Measurements from ENCODE around the gene SLC12A6. TPM values are rescaled to one million over a fixed set of nuclear protein-coding genes. Genes with fewer than 3 reads are reported as not detected.

Gene SLC12A6
- total RNA-seq, 4 donors from 2014 or later, result 23.1 to 25.7 (median 23.6) TPM

GRCh38 chr15:34252545-34252944 is 85.0 kb downstream of the SLC12A6 start:
- DNase-seq (ENCODE audit: low spot score in 2 of 2), result no peak
- TF ChIP-seq, protein P1, sequence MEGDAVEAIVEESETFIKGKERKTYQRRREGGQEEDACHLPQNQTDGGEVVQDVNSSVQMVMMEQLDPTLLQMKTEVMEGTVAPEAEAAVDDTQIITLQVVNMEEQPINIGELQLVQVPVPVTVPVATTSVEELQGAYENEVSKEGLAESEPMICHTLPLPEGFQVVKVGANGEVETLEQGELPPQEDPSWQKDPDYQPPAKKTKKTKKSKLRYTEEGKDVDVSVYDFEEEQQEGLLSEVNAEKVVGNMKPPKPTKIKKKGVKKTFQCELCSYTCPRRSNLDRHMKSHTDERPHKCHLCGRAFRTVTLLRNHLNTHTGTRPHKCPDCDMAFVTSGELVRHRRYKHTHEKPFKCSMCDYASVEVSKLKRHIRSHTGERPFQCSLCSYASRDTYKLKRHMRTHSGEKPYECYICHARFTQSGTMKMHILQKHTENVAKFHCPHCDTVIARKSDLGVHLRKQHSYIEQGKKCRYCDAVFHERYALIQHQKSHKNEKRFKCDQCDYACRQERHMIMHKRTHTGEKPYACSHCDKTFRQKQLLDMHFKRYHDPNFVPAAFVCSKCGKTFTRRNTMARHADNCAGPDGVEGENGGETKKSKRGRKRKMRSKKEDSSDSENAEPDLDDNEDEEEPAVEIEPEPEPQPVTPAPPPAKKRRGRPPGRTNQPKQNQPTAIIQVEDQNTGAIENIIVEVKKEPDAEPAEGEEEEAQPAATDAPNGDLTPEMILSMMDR (IDR thresholded peaks at IDR 0.05), result no peak
- no peak for TF ChIP-seq POLR2A (IDR thresholded peaks at IDR 0.05)
- no peak overlapping the region for H3K4me3 ChIP-seq (ENCODE audit: low read depth, poor library complexity, severe bottlenecking)
- intact Hi-C loops (cut with DNase I; ENCODE audit: low total_unique reads), result no loop called here

- 98 to 100% methylated on average over 1 of the region's 1 CpG for WGBS, 2 donors
- intact Hi-C loops (cut with DNase I; ENCODE audit: low total_unique reads), result no loop called here
- H3K4me3 ChIP-seq (ENCODE audit: low read depth, poor library complexity, severe bottlenecking), result no peak overlapping the region
Observed at GRCh38 chr15:34248190-34248589, 89.4 kb downstream of the SLC12A6 start.

DNA sequence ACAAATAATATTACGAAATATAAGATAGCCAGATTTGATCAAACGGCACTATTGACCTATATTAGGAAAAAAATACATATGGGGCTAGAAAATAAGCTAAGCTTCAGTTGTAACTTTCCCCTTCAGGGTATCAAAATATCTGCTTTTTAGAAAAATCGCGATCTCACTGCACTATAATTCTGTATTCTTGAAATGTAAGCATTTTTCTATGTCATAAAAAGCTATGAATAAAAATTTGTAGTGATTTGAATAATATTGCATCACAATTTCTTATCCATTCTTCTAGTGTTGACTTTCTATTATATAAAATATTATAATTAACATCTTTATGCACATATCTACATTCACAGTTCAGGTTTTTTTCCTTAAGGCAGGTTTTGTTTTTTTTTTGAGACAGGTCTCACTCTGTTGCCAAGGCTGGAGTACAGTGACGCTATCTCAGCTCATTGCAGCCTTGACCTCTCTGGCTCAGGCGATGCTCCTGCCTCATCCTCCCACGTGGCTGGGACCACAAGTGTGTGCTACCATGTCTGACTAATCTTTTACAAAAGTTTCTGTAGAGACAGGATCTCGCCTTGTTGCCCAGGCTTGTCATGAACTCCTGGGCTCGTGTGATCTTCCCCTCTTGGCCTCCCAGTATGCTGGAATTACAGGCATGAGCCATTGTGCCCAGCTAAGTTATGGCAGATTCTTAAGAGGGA is 91.2 kb downstream of the SLC12A6 start:
- no peak for DNase-seq (ENCODE audit: low spot score in 2 of 2)
- 81 to 82% methylated on average over 9 of the region's 9 CpGs for WGBS, 2 donors
- TF ChIP-seq POLR2A (IDR thresholded peaks at IDR 0.05), result no peak
- TF ChIP-seq, protein P1 (IDR thresholded peaks at IDR 0.05), result no peak
- no peak overlapping the region for H3K4me3 ChIP-seq (ENCODE audit: low read depth, poor library complexity, severe bottlenecking)
- intact Hi-C loops (cut with DNase I; ENCODE audit: low total_unique reads), result no loop called here

More at GRCh38 chr15:34248190-34248589, 89.4 kb downstream of the SLC12A6 start:
- TF ChIP-seq POLR2A (IDR thresholded peaks at IDR 0.05), result no peak
- TF ChIP-seq, protein P1 (IDR thresholded peaks at IDR 0.05), result no peak
- no peak for DNase-seq (ENCODE audit: low spot score in 2 of 2)

- no peak for DNase-seq (ENCODE audit: low spot score in 2 of 2)
- WGBS, 2 donors, result 75 to 76% methylated on average over 3 of the region's 3 CpGs
- no peak overlapping the region for H3K4me3 ChIP-seq (ENCODE audit: low read depth, poor library complexity, severe bottlenecking)
- intact Hi-C loops (cut with DNase I; ENCODE audit: low total_unique reads), result no loop called here
- TF ChIP-seq POLR2A (IDR thresholded peaks at IDR 0.05), result no peak
- TF ChIP-seq, protein P1 (IDR thresholded peaks at IDR 0.05), result no peak
Observed at GRCh38 chr15:34243226-34243625, 94.4 kb downstream of the SLC12A6 start.

- intact Hi-C loops (cut with DNase I; ENCODE audit: low total_unique reads), result no loop called here
- WGBS, 2 donors, result 87 to 89% methylated on average over 4 of the region's 4 CpGs
- no peak for DNase-seq (ENCODE audit: low spot score in 2 of 2)
- no peak overlapping the region for H3K4me3 ChIP-seq (ENCODE audit: low read depth, poor library complexity, severe bottlenecking)
- TF ChIP-seq POLR2A (IDR thresholded peaks at IDR 0.05), result no peak
- TF ChIP-seq, protein P1 (IDR thresholded peaks at IDR 0.05), result no peak
Observed at GRCh38 chr15:34242331-34242710, 95.3 kb downstream of the SLC12A6 start.

All from lower leg skin (tissue), 4 donors.